Measurements from ENCODE around the gene TF.
"Not testable (repeated sequence)": the region's sequence is repeated elsewhere in the genome, so short reads cannot be mapped to it uniquely, and the experiment has no call there.

TF gene

DNA sequence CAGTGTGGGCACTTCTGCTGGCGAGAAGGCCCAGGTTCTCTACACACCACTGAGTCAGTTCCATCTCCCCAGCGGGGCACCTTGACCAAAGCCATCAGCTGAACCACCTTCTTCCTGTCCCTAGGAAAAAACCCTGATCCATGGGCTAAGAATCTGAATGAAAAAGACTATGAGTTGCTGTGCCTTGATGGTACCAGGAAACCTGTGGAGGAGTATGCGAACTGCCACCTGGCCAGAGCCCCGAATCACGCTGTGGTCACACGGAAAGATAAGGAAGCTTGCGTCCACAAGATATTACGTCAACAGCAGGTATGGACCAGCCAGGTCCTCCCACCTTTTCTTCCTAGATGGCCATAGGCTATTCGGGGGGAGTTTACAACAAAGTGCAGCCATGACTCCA, 29.1 kb downstream of the TF start:
- DNase-seq (ENCODE audit: low spot score): no peak
- TF ChIP-seq, protein P1, sequence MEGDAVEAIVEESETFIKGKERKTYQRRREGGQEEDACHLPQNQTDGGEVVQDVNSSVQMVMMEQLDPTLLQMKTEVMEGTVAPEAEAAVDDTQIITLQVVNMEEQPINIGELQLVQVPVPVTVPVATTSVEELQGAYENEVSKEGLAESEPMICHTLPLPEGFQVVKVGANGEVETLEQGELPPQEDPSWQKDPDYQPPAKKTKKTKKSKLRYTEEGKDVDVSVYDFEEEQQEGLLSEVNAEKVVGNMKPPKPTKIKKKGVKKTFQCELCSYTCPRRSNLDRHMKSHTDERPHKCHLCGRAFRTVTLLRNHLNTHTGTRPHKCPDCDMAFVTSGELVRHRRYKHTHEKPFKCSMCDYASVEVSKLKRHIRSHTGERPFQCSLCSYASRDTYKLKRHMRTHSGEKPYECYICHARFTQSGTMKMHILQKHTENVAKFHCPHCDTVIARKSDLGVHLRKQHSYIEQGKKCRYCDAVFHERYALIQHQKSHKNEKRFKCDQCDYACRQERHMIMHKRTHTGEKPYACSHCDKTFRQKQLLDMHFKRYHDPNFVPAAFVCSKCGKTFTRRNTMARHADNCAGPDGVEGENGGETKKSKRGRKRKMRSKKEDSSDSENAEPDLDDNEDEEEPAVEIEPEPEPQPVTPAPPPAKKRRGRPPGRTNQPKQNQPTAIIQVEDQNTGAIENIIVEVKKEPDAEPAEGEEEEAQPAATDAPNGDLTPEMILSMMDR (conservative IDR thresholded peaks at IDR 0.05; ENCODE audit: low read depth): no peak
- POLR2A ChIA-PET (ENCODE audit: low non-redundant PET): no interaction called here
- H3K27ac ChIP-seq: no peak overlapping the region
- CTCF ChIA-PET: no interaction called here

GRCh38 chr3:133775835-133776234, 29.6 kb downstream of the TF start:
- TF ChIP-seq, protein P1 (conservative IDR thresholded peaks at IDR 0.05; ENCODE audit: low read depth): no peak
- ChIA-PET CTCF (no interaction called here), POLR2A (ENCODE audit: low non-redundant PET) (no interaction called here)
- DNase-seq (ENCODE audit: low spot score): no peak
- H3K27ac ChIP-seq: no peak overlapping the region

DNA sequence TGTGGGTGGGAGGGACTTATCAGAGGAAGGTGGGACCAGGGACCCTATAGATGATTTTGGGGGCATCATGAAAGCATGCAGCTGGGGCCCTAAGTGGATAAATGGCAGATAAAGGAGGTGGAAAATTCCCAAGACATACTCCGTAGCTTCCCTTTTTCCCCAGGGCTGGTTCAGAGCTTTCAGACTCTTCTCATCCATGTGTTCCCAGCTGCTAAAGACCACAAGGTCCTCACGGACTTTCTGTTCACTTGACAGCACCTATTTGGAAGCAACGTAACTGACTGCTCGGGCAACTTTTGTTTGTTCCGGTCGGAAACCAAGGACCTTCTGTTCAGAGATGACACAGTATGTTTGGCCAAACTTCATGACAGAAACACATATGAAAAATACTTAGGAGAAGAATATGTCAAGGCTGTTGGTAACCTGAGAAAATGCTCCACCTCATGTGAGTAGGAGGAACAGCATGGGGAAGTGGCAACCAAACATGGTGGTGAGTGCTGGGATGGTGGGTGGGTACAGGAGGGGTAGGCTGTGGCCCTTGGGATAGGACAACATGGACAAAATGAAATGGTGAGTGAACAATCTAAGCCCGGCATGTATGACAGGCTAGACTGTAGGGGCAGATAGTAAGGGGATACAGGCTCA, 30.7 kb downstream of the TF start:
- no peak for DNase-seq (ENCODE audit: low spot score)
- TF ChIP-seq, protein P1 (conservative IDR thresholded peaks at IDR 0.05; ENCODE audit: low read depth): no peak
- ChIA-PET POLR2A (ENCODE audit: low non-redundant PET) (no interaction called here), CTCF (no interaction called here)
- H3K27ac ChIP-seq: no peak overlapping the region

DNA sequence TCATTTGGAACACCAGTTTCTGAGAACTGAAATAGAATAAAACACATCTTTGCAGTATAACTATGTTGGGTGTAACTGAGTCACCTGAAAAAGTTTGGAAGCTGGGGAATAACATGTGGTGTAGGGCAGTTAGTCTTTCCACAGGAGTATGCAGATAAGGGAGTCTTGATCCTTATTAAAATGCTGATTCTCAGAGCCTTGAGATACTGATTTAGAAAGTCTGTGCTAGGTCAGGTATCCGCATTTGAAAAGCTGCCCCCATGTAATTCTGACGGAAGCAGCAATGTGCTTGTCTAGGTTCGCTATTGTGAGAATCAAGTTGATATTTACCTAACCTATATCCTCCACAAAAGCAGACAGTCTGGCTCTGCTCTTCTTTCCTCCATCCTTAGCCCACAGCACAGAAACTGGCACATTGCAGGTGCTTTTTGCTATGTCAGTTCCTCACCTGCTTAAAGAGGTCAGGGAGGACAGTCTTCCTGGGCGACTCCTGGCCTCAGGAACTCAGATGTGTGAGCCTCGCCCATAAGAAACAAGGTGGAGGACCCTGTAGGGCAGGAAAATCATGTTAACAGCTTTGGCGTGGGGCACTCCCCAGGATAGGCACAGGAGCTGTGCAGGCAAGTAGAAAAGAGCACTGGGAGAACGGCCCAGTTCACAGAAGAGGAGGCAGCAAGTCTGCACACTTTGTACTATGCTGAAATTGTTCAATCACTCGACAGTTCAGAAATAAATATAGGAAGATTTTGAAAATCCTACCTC, 31.8 kb downstream of the TF start:
- TF ChIP-seq, protein P1 (conservative IDR thresholded peaks at IDR 0.05; ENCODE audit: low read depth): no peak
- ChIA-PET POLR2A (ENCODE audit: low non-redundant PET) (no interaction called here), CTCF (no interaction called here)
- DNase-seq (ENCODE audit: low spot score): no peak
- no peak overlapping the region for H3K27ac ChIP-seq

DNA sequence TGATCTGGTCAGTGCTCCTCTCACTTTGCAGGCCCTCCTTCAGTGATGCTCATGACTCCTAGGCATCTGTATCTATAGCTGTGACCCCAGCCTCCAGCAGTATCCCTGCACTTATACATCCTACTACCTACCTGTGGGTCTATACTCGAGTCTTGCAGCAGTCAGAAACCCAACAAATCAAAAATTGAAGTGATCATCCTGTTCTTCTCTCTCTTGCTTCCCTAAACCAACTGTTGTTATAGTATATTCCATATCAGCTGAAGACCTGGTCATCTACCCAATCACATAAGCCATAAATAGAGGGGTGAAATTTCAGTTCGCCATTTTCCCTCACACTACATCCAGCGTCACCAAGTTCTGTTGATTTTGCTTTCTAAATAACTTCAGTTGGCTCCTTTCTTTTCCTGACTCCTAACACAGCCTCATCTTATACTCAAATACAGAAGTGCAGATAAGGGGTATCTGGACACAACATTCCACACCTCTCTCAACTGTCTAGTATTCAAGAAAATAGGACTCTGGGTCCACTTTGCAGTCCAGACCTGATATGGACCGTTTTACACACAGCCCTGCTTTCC, 33.5 kb downstream of the TF start:
- TF ChIP-seq, protein P1 (conservative IDR thresholded peaks at IDR 0.05; ENCODE audit: low read depth): no peak
- POLR2A ChIA-PET (ENCODE audit: low non-redundant PET): no interaction called here
- DNase-seq (ENCODE audit: low spot score): no peak
- CTCF ChIA-PET: no interaction called here
- no peak overlapping the region for H3K27ac ChIP-seq

- H3K27ac ChIP-seq; POLR2A ChIA-PET (ENCODE audit: low non-redundant PET); DNase-seq (ENCODE audit: low spot score); CTCF ChIA-PET: not testable (repeated sequence)
Observed at GRCh38 chr3:133780756-133781155, 34.6 kb downstream of the TF start.

GRCh38 chr3:133781570-133781969, 35.4 kb downstream of the TF start:
- TF ChIP-seq, protein P1 (conservative IDR thresholded peaks at IDR 0.05; ENCODE audit: low read depth): no peak
- no peak overlapping the region for H3K27ac ChIP-seq
- ChIA-PET CTCF (no interaction called here), POLR2A (ENCODE audit: low non-redundant PET) (no interaction called here)
- DNase-seq (ENCODE audit: low spot score): no peak
